Measurements from ENCODE around the gene SULF2.

Gene SULF2

GRCh38 chr20:47740121-47740861 is 45.0 kb downstream of the SULF2 start:
- no peak for DNase-seq (ENCODE audit: low read depth in 2 of 3, low spot score in 1 of 3)

GRCh38 chr20:47737923-47738322 is 47.4 kb downstream of the SULF2 start:
- DNase-seq (ENCODE audit: low read depth in 2 of 3, low spot score in 1 of 3) = no peak

- DNase-seq (ENCODE audit: low read depth in 2 of 3, low spot score in 1 of 3) = no peak
Observed at GRCh38 chr20:47736570-47737152, 48.6 kb downstream of the SULF2 start.

GRCh38 chr20:47735412-47736400 is 49.6 kb downstream of the SULF2 start:
- no peak for DNase-seq (ENCODE audit: low read depth in 2 of 3, low spot score in 1 of 3)

- no peak for DNase-seq (ENCODE audit: low read depth in 2 of 3, low spot score in 1 of 3)
Observed at GRCh38 chr20:47734870-47735269, 50.4 kb downstream of the SULF2 start.

GRCh38 chr20:47733892-47734291 is 51.4 kb downstream of the SULF2 start:
- no peak for DNase-seq (ENCODE audit: low read depth in 2 of 3, low spot score in 1 of 3)

GRCh38 chr20:47730744-47731143 is 54.5 kb downstream of the SULF2 start:
- DNase-seq (ENCODE audit: low read depth in 2 of 3, low spot score in 1 of 3) = no peak

GRCh38 chr20:47729472-47729871 is 55.8 kb downstream of the SULF2 start:
- no peak for DNase-seq (ENCODE audit: low read depth in 2 of 3, low spot score in 1 of 3)

- no peak for DNase-seq (ENCODE audit: low read depth in 2 of 3, low spot score in 1 of 3)
Observed at GRCh38 chr20:47727909-47728361, 57.3 kb downstream of the SULF2 start.

- DNase-seq (ENCODE audit: low read depth in 2 of 3, low spot score in 1 of 3) = peak; percentile 48 to 67 (median 60)
Observed at GRCh38 chr20:47727170-47727880, 58.0 kb downstream of the SULF2 start.

GRCh38 chr20:47726632-47727031 is 58.6 kb downstream of the SULF2 start:
- no peak for DNase-seq (ENCODE audit: low read depth in 2 of 3, low spot score in 1 of 3)

- peak; percentile 70 to 87 (median 72) for DNase-seq (ENCODE audit: low read depth in 2 of 3, low spot score in 1 of 3)
Observed at GRCh38 chr20:47725248-47725973, 59.9 kb downstream of the SULF2 start.

GRCh38 chr20:47724910-47725247 is 60.4 kb downstream of the SULF2 start:
- DNase-seq (ENCODE audit: low read depth in 2 of 3, low spot score in 1 of 3) = no peak

GRCh38 chr20:47724396-47724795 is 60.9 kb downstream of the SULF2 start:
- no peak for DNase-seq (ENCODE audit: low read depth in 2 of 3, low spot score in 1 of 3)

GRCh38 chr20:47723322-47723721 is 62.0 kb downstream of the SULF2 start:
- DNase-seq (ENCODE audit: low read depth in 2 of 3, low spot score in 1 of 3) = no peak

- no peak for DNase-seq (ENCODE audit: low read depth in 2 of 3, low spot score in 1 of 3)
Observed at GRCh38 chr20:47720636-47721427, 64.4 kb downstream of the SULF2 start.

- no peak for DNase-seq (ENCODE audit: low read depth in 2 of 3, low spot score in 1 of 3)
Observed at GRCh38 chr20:47719625-47720024, 65.7 kb downstream of the SULF2 start.

- DNase-seq (ENCODE audit: low read depth in 2 of 3, low spot score in 1 of 3) = no peak
Observed at GRCh38 chr20:47719211-47719610, 66.1 kb downstream of the SULF2 start.

- no peak for DNase-seq (ENCODE audit: low read depth in 2 of 3, low spot score in 1 of 3)
Observed at GRCh38 chr20:47718398-47718797, 66.9 kb downstream of the SULF2 start.

- no peak for DNase-seq (ENCODE audit: low read depth in 2 of 3, low spot score in 1 of 3)
Observed at GRCh38 chr20:47717421-47717820, 67.9 kb downstream of the SULF2 start.

Data from stimulated activated CD4-positive, alpha-beta T cell treated with anti-CD3 and anti-CD28 coated beads, Interleukin-12 subunit alpha, Interleukin-12 subunit beta, amount 100 ng/mL, for 48 hours (primary cell).